CD14-positive monocyte (primary cell): ENCODE data around the gene PRSS48. TPM values are rescaled to one million over a fixed set of nuclear protein-coding genes. Genes with fewer than 3 reads are reported as not detected.
A peak's percentile ranks its signal among the peaks of the same experiment; 100 is the strongest.

Experiments used
- DNase-seq, 3 donors: peaks; one replicate each; pipeline ENCODE4 v3.0.0-alpha.2; 2011 to 2022
- H2AFZ ChIP-seq: 2 replicates; pipeline ENCODE4 v1.6.0; 2012; ENCODE audit warnings: mild to moderate bottlenecking, low read depth, low read length, inconsistent platforms; ENCODE audit not compliant: insufficient read depth, poor library complexity, severe bottlenecking
- H3K27ac ChIP-seq, 2 donors: 1 replicate in 1 of 2; 2 replicates in 1 of 2; pipeline ENCODE4 v1.5.1; 2012 to 2013; ENCODE audit warnings: low read length in 2 of 2, control low read depth in 1 of 2, inconsistent platforms in 1 of 2, low read depth in 1 of 2, mild to moderate bottlenecking in 1 of 2
- H3K27me3 ChIP-seq, 2 donors: one replicate each; pipeline versions ENCODE4 v1.6.0 to v1.6.1; 2011 to 2013; ENCODE audit warnings: low read length in 2 of 2; ENCODE audit not compliant: control insufficient read depth in 2 of 2, insufficient read depth in 2 of 2
- H3K36me3 ChIP-seq, 2 donors: replicated peaks in 1 of 2; 1 replicate in 1 of 2; 2 replicates in 1 of 2; pipeline versions ENCODE4 v1.5.1 to v1.6.1; 2012 to 2013; ENCODE audit warnings: low read length in 2 of 2, control low read depth in 1 of 2, inconsistent platforms in 1 of 2, mild to moderate bottlenecking in 1 of 2; ENCODE audit not compliant: insufficient read depth in 2 of 2, control insufficient read depth in 1 of 2
- H3K4me1 ChIP-seq, 2 donors: 1 replicate in 1 of 2; 2 replicates in 1 of 2; pipeline versions ENCODE4 v1.5.1 to v1.6.1; 2012 to 2013; ENCODE audit warnings: low read length in 2 of 2, control low read depth in 1 of 2, inconsistent platforms in 1 of 2, mild to moderate bottlenecking in 1 of 2, moderate library complexity in 1 of 2; ENCODE audit not compliant: insufficient read depth in 2 of 2, control insufficient read depth in 1 of 2
- H3K4me2 ChIP-seq: replicated peaks from 2 replicates; pipeline ENCODE3; 2012; ENCODE audit warnings: low read length, moderate library complexity, mild to moderate bottlenecking; ENCODE audit not compliant: poor library complexity, severe bottlenecking; ENCODE audit errors: extremely low read depth
- H3K4me3 ChIP-seq, 3 experiments: fragments of 200-600 bp in 1 of 3; sonication (generic) in 1 of 3; replicated peaks in 1 of 3; 1 replicate in 2 of 3; 2 replicates in 1 of 3; pipeline ENCODE4 v1.5.1; 2011 to 2013; ENCODE audit warnings: low read length in 3 of 3, mild to moderate bottlenecking in 3 of 3, control low read depth in 2 of 3, low read depth in 2 of 3, inconsistent platforms in 1 of 3, moderate library complexity in 1 of 3
- H3K79me2 ChIP-seq: 2 replicates; pipeline ENCODE4 v1.6.0; 2012; ENCODE audit warnings: mild to moderate bottlenecking, control low read depth, inconsistent platforms, low read length, moderate library complexity; ENCODE audit not compliant: insufficient read depth
- H3K9ac ChIP-seq: 2 replicates; pipeline ENCODE4 v1.6.0; 2017; ENCODE audit warnings: low read length, mild to moderate bottlenecking; ENCODE audit not compliant: insufficient read depth, poor library complexity, severe bottlenecking
- H3K9me3 ChIP-seq, 2 donors: replicated peaks in 1 of 2; 1 replicate in 1 of 2; 2 replicates in 1 of 2; pipeline versions ENCODE4 v1.5.1 to v1.6.1; 2012 to 2013; ENCODE audit warnings: low read length in 2 of 2, control low read depth in 1 of 2; ENCODE audit not compliant: control insufficient read depth in 1 of 2, insufficient read depth in 1 of 2
- H4K20me1 ChIP-seq: 2 replicates; pipeline ENCODE4 v1.6.0; 2012; ENCODE audit warnings: mild to moderate bottlenecking, low read length, control low read depth, moderate library complexity; ENCODE audit not compliant: insufficient read depth
- H3K27ac Mint-ChIP-seq, 7 donors: one replicate each; pipeline ENCODE4 v1.8.0; 2020; ENCODE audit warnings: mild to moderate bottlenecking in 7 of 7, mixed read lengths in 7 of 7, moderate library complexity in 6 of 7, inconsistent platforms in 2 of 7
- H3K27me3 Mint-ChIP-seq, 3 donors: one replicate each; pipeline ENCODE4 v1.8.0; 2021 to 2022; ENCODE audit warnings: low read depth in 3 of 3, mild to moderate bottlenecking in 3 of 3, mixed read lengths in 3 of 3, moderate library complexity in 3 of 3, inconsistent platforms in 1 of 3
- H3K36me3 Mint-ChIP-seq, 2 donors: one replicate each; pipeline ENCODE4 v1.8.0; 2020; ENCODE audit warnings: mixed read lengths in 2 of 2, inconsistent platforms in 1 of 2, mild to moderate bottlenecking in 1 of 2
- H3K4me1 Mint-ChIP-seq: one replicate; pipeline ENCODE4 v1.8.0; 2020; ENCODE audit warnings: mild to moderate bottlenecking, mixed read lengths
- H3K4me3 Mint-ChIP-seq, 2 donors: one replicate each; pipeline ENCODE4 v1.8.0; 2020; ENCODE audit warnings: mild to moderate bottlenecking in 2 of 2, mixed read lengths in 2 of 2, moderate library complexity in 1 of 2
- H3K9me3 Mint-ChIP-seq, 7 donors: one replicate each; pipeline ENCODE4 v1.8.0; 2020 to 2022; ENCODE audit warnings: mixed read lengths in 7 of 7, mild to moderate bottlenecking in 6 of 7, moderate library complexity in 6 of 7, inconsistent platforms in 2 of 7
- WGBS: methylation state at CpG from one replicate; pipeline ENCODE4 v1.1.5; 2013; ENCODE audit warnings: missing lambda C conversion rate; ENCODE audit not compliant: insufficient coverage; 5-methylcytosine and 5-hydroxymethylcytosine counted together
- intact Hi-C, 2 donors: fragments of 100-400 bp; cut with micrococcal nuclease; formaldehyde crosslinking; loops; one replicate each; pipeline versions ENCODE4 v1.15.0 to v1.15.1; 2023
- polyA minus RNA-seq: library from RNA; depleted of rRNA, polyadenylated mRNA; stranded (reverse); fragments of >200 nt; gene quantifications from 2 replicates; pipeline ENCODE4 v1.2.3, GENCODE V29; 2012
- polyA plus RNA-seq, 3 donors: library from polyadenylated mRNA; depleted of rRNA in 1 of 3; unstranded in 2 of 3; stranded (reverse) in 1 of 3; fragments of 300-500 nt in 2 of 3; fragments of >200 nt in 1 of 3; fragmentation: Illumina TruSeq in 2 of 3; gene quantifications; 1 replicate in 2 of 3; 2 replicates in 1 of 3; pipeline ENCODE4 v1.2.3, GENCODE V29; 2012 to 2021
- total RNA-seq, 12 experiments: library from RNA in 1 of 12; stranded (reverse) in 1 of 12; fragments of 120-200 nt in 1 of 12; gene quantifications; one replicate each; pipeline ENCODE4 v1.2.4 and lab custom pipeline; 2013 to 2026; ENCODE audit warnings: mixed read lengths in 6 of 12, inconsistent platforms in 1 of 12
- TF ChIP-seq, protein P1 (sequence below): fragments of 200-600 bp; IDR thresholded peaks from one replicate; pipeline ENCODE4 v1.8.0; 2022; ENCODE audit warnings: antibody characterized with exemption, mild to moderate bottlenecking

PRSS48 gene, protein sequence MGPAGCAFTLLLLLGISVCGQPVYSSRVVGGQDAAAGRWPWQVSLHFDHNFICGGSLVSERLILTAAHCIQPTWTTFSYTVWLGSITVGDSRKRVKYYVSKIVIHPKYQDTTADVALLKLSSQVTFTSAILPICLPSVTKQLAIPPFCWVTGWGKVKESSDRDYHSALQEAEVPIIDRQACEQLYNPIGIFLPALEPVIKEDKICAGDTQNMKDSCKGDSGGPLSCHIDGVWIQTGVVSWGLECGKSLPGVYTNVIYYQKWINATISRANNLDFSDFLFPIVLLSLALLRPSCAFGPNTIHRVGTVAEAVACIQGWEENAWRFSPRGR
- not detected for total RNA-seq (2013)
- polyA plus RNA-seq (not detected), polyA minus RNA-seq (not detected in 2 replicates), total RNA-seq (lab: John Stamatoyannopoulos, UW) (0 to 0.69 (median 0) reads per million in 11 experiments)

DNA sequence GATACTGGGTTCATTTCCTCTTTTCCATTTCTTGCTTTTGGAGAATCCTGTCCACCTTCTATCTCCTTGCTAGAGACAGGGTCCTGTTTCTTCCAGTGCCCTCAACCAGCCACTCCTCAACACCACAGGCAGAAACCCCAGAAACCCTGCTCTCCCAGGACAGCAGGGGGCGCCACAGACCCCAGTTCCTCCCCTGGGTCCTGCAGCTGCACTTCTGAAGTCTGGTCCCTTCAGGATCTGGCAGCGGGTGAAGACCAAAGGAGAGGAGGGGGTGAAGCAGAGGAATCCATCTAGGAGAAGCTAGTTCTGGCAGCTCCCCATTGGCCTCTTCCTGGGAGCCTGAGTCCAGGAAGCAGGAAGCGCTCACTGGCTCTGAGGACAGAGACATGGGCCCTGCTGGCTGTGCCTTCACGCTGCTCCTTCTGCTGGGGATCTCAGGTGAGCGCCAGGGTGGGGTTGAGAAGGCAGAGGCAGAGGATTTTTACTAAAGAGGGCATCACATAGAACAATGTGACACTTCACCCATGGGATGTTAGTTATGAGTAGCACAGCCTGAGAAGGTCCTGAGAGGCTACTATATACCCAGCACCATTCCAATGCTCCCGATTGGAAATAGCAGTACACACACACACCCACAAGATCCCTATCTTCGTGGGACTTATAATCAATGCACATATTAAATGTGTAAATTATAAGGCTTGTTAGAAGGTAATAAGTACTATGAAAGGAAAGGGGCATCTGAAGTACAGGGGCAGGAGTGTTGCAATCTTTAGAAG lies at the start of gene PRSS48:
PRSS48 (plus strand) TSS at position 375 of the 776 bp plus-strand sequence; CDS start at position 387, 12 bp downstream.
- intact Hi-C loops: no loop called here
- Histone ChIP-seq H3K4me2 (no peak within 1 kb of the TSS), H3K27me3 (no peaks in the 10 kb centered on the region), H3K4me1 (no peaks in the 10 kb centered on the region), H4K20me1 (no peaks in the 10 kb centered on the region), H3K27ac (no peak within 1 kb of the TSS), H3K4me3 (no peak within 1 kb of the TSS), H2AFZ (no peak within 1 kb of the TSS), H3K36me3 (no peaks in the 10 kb centered on the region), H3K9ac (no peak within 1 kb of the TSS), H3K9me3 (no peaks in the 10 kb centered on the region), H3K79me2 (no peaks in the 10 kb centered on the region)
- DNase-seq: no peak
- no peaks in the 10 kb centered on the region for H3K36me3 Mint-ChIP-seq
- no peaks in the 10 kb centered on the region for H3K4me1 Mint-ChIP-seq
- H3K27me3 Mint-ChIP-seq: peaks cover 3 to 7% (median 5%) of the 10 kb centered on the region in 3 donors
- TF ChIP-seq, protein P1, sequence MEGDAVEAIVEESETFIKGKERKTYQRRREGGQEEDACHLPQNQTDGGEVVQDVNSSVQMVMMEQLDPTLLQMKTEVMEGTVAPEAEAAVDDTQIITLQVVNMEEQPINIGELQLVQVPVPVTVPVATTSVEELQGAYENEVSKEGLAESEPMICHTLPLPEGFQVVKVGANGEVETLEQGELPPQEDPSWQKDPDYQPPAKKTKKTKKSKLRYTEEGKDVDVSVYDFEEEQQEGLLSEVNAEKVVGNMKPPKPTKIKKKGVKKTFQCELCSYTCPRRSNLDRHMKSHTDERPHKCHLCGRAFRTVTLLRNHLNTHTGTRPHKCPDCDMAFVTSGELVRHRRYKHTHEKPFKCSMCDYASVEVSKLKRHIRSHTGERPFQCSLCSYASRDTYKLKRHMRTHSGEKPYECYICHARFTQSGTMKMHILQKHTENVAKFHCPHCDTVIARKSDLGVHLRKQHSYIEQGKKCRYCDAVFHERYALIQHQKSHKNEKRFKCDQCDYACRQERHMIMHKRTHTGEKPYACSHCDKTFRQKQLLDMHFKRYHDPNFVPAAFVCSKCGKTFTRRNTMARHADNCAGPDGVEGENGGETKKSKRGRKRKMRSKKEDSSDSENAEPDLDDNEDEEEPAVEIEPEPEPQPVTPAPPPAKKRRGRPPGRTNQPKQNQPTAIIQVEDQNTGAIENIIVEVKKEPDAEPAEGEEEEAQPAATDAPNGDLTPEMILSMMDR: peak; percentile 43
- peak within 1 kb of the TSS in 1 of 7 donors; percentile 7 for H3K27ac Mint-ChIP-seq
- 100% methylated on average over 1 of the region's 7 CpGs for WGBS
- H3K9me3 Mint-ChIP-seq: no peaks in the 10 kb centered on the region
- H3K4me3 Mint-ChIP-seq: no peak within 1 kb of the TSS

DNA sequence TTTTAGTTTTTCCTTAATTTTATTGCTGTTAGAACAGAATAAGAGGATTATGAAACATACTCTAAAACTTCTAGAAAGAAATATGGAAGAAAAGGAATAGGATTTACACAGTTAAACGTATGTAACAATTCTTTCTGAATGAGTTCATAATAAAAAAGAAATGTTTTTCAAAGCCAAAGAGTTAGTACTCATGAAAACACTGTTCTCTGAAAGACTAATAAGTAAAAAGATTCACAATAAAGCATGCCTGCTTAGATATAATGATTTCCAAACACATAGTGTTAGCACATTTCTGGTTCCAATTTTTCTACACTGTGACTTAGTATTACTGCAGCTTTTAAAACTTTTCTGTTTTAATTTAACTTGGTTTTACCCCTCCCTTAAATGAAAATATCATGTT lies 49.8 kb upstream of the PRSS48 start:
- Histone ChIP-seq H4K20me1 (no peaks in the 10 kb centered on the region), H2AFZ (no peak overlapping the region), H3K9ac (no peak overlapping the region), H3K4me1 (no peaks in the 10 kb centered on the region), H3K4me2 (no peak overlapping the region), H3K9me3 (no peaks in the 10 kb centered on the region), H3K27me3 (no peaks in the 10 kb centered on the region), H3K4me3 (no peak overlapping the region), H3K27ac (no peak overlapping the region), H3K79me2 (no peaks in the 10 kb centered on the region), H3K36me3 (no peaks in the 10 kb centered on the region)
- TF ChIP-seq, protein P1: no peak
- no CpG with 5 or more reads among the region's 1 CpG for WGBS
- Mint-ChIP-seq H3K4me1 (no peaks in the 10 kb centered on the region), H3K9me3 (peaks cover 0 to 2% (median 0%) of the 10 kb centered on the region in 7 donors), H3K27me3 (peaks cover 0 to 2% (median 0%) of the 10 kb centered on the region in 3 donors), H3K27ac (no peak overlapping the region), H3K36me3 (no peaks in the 10 kb centered on the region), H3K4me3 (no peak overlapping the region)
- DNase-seq: no peak
- intact Hi-C loops: no loop called here
